ENCODE results near the gene ZNF440. TPM values are rescaled to one million over a fixed set of nuclear protein-coding genes. Genes with fewer than 3 reads are reported as not detected.

The ZNF440 gene
- total and polyA plus RNA-seq, 2 experiments from 2014 or later: 2.4 to 4.2 TPM

GRCh38 chr19:11787536-11787935, 26.5 kb upstream of the ZNF440 start:
- Histone ChIP-seq H3K36me3 (ENCODE audit: low read depth) (peaks cover 15% of the 10 kb centered on the region), H3K9me2 (ENCODE audit: insufficient read depth) (no peaks in the 10 kb centered on the region), H4K20me1 (ENCODE audit: insufficient read depth) (no peaks in the 10 kb centered on the region), H3K9me3 (ENCODE audit: low read depth) (peaks cover 6% of the 10 kb centered on the region), H3K27ac (no peak overlapping the region), H3K79me2 (ENCODE audit: insufficient read depth) (no peaks in the 10 kb centered on the region), H3K27me3 (replicated peaks; ENCODE audit: insufficient read depth) (no peaks in the 10 kb centered on the region), H3F3A (ENCODE audit: insufficient read depth) (no peaks in the 10 kb centered on the region), H3K4me3 (no peak overlapping the region), H3K9ac (no peak overlapping the region), H3K4me2 (ENCODE audit: unreplicated experiment) (no peak overlapping the region), H3K4me1 (ENCODE audit: insufficient read depth) (no peaks in the 10 kb centered on the region), H2AFZ (no peak overlapping the region)
- 76 to 80% methylated on average over 3 of the region's 3 CpGs for WGBS, 2 experiments (ENCODE audit: low coverage in 1 of 2, low lambda C conversion rate in 2 of 2, missing lambda C conversion rate in 2 of 2)
- in situ Hi-C loops (cut with MboI): no loop called here
- DNase-seq: no peak
- TF ChIP-seq EZH2phosphoT487 (IDR thresholded peaks at IDR 0.05; ENCODE audit: insufficient read depth, low read depth): no peak
- TF ChIP-seq EZH2 (IDR thresholded peaks at IDR 0.05; ENCODE audit: insufficient read depth, poor library complexity, severe bottlenecking): no peak

- Histone ChIP-seq H3K27me3 (replicated peaks; ENCODE audit: insufficient read depth) (no peaks in the 10 kb centered on the region), H4K20me1 (ENCODE audit: insufficient read depth) (no peaks in the 10 kb centered on the region), H3K4me2 (ENCODE audit: unreplicated experiment) (no peak overlapping the region), H3K4me1 (ENCODE audit: insufficient read depth) (peaks cover 5% of the 10 kb centered on the region; the same call in 1 of the 2 replicates), H3K79me2 (ENCODE audit: insufficient read depth) (no peaks in the 10 kb centered on the region), H3K36me3 (ENCODE audit: low read depth) (no peaks in the 10 kb centered on the region), H2AFZ (no peak overlapping the region), H3K27ac (no peak overlapping the region), H3K9me2 (ENCODE audit: insufficient read depth) (no peaks in the 10 kb centered on the region), H3F3A (ENCODE audit: insufficient read depth) (peaks cover 4% of the 10 kb centered on the region; the same call in 1 of the 2 replicates), H3K4me3 (no peak overlapping the region), H3K9me3 (ENCODE audit: low read depth) (no peaks in the 10 kb centered on the region), H3K9ac (no peak overlapping the region)
- DNase-seq: no peak
- in situ Hi-C loops (cut with MboI): no loop called here
- TF ChIP-seq EZH2 (IDR thresholded peaks at IDR 0.05; ENCODE audit: insufficient read depth, poor library complexity, severe bottlenecking) (no peak), EZH2phosphoT487 (IDR thresholded peaks at IDR 0.05; ENCODE audit: insufficient read depth, low read depth) (no peak)
These were observed 21.1 kb upstream of the ZNF440 start for GRCh38 chr19:11792942-11793341.

- Histone ChIP-seq H3K9ac (no peak overlapping the region), H4K20me1 (ENCODE audit: insufficient read depth) (no peaks in the 10 kb centered on the region), H3K4me3 (no peak overlapping the region), H3K79me2 (ENCODE audit: insufficient read depth) (no peaks in the 10 kb centered on the region), H3F3A (ENCODE audit: insufficient read depth) (peaks cover 7% of the 10 kb centered on the region; the same call in 1 of the 2 replicates), H3K27ac (no peak overlapping the region), H3K27me3 (replicated peaks; ENCODE audit: insufficient read depth) (no peaks in the 10 kb centered on the region), H3K9me3 (ENCODE audit: low read depth) (no peaks in the 10 kb centered on the region), H3K4me2 (ENCODE audit: unreplicated experiment) (peak overlapping the region; percentile 89), H3K4me1 (ENCODE audit: insufficient read depth) (peaks cover 12% of the 10 kb centered on the region; the same call in 1 of the 2 replicates), H3K9me2 (ENCODE audit: insufficient read depth) (no peaks in the 10 kb centered on the region), H2AFZ (no peak overlapping the region), H3K36me3 (ENCODE audit: low read depth) (no peaks in the 10 kb centered on the region)
- peak; percentile 89 for DNase-seq
- in situ Hi-C loops (cut with MboI): no loop called here
- 8 to 12% methylated on average over 8 of the region's 8 CpGs for WGBS, 2 experiments (ENCODE audit: low coverage in 1 of 2, low lambda C conversion rate in 2 of 2, missing lambda C conversion rate in 2 of 2)
- TF ChIP-seq EZH2phosphoT487 (IDR thresholded peaks at IDR 0.05; ENCODE audit: insufficient read depth, low read depth) (no peak), EZH2 (IDR thresholded peaks at IDR 0.05; ENCODE audit: insufficient read depth, poor library complexity, severe bottlenecking) (no peak)
These were observed 16.6 kb upstream of the ZNF440 start for GRCh38 chr19:11797491-11797890.

GRCh38 chr19:11798391-11799330, 15.4 kb upstream of the ZNF440 start, which contains the start of gene ZNF491:
Gene ZNF491, plus strand, starts transcription at chr19:11798523. Its CDS starts 7,431 bp downstream, at chr19:11805954.
- peak within 1 kb of the TSS; percentile 97 for H2AFZ ChIP-seq
- H4K20me1 ChIP-seq (ENCODE audit: insufficient read depth): no peaks in the 10 kb centered on the region
- DNase-seq: peak; percentile 94
- no peaks in the 10 kb centered on the region for H3K79me2 ChIP-seq (ENCODE audit: insufficient read depth)
- TF ChIP-seq EZH2 (IDR thresholded peaks at IDR 0.05; ENCODE audit: insufficient read depth, poor library complexity, severe bottlenecking) (no peak), EZH2phosphoT487 (IDR thresholded peaks at IDR 0.05; ENCODE audit: insufficient read depth, low read depth) (no peak)
- H3K9me2 ChIP-seq (ENCODE audit: insufficient read depth): no peaks in the 10 kb centered on the region
- no peaks in the 10 kb centered on the region for H3K36me3 ChIP-seq (ENCODE audit: low read depth)
- H3K9ac ChIP-seq: peak within 1 kb of the TSS; percentile 83
- H3F3A ChIP-seq (ENCODE audit: insufficient read depth): peaks cover 7% of the 10 kb centered on the region; the same call in 1 of the 2 replicates
- H3K4me2 ChIP-seq (ENCODE audit: unreplicated experiment): peak within 1 kb of the TSS; percentile 89
- H3K27me3 ChIP-seq (replicated peaks; ENCODE audit: insufficient read depth): no peaks in the 10 kb centered on the region
- H3K27ac ChIP-seq: peak within 1 kb of the TSS; percentile 52; the same call in 1 of the 2 replicates
- no peaks in the 10 kb centered on the region for H3K9me3 ChIP-seq (ENCODE audit: low read depth)
- in situ Hi-C loops (cut with MboI): no loop called here
- peak within 1 kb of the TSS; percentile 93 for H3K4me3 ChIP-seq
- 1 to 2% methylated on average over 52 to 56 of the region's 56 CpGs for WGBS, 2 experiments (ENCODE audit: low coverage in 1 of 2, low lambda C conversion rate in 2 of 2, missing lambda C conversion rate in 2 of 2)
- peaks cover 12% of the 10 kb centered on the region; the same call in 1 of the 2 replicates for H3K4me1 ChIP-seq (ENCODE audit: insufficient read depth)

Measured in GM23248 (cell line).